Stomach smooth muscle (tissue), 2 donors: ENCODE measurements around the gene OSGEP.

Experiments
- H3K27ac ChIP-seq: one replicate; pipeline ENCODE4 v1.7.0; 2013; ENCODE audit warnings: mild to moderate bottlenecking, low read length, inconsistent platforms
- H3K27me3 ChIP-seq, 2 donors: one replicate each; pipeline ENCODE4 v1.7.0; 2013; ENCODE audit warnings: low read length in 2 of 2; ENCODE audit not compliant: insufficient read depth in 2 of 2, control insufficient read depth in 1 of 2
- H3K36me3 ChIP-seq, 2 donors: one replicate each; pipeline ENCODE4 v1.7.0; 2013; ENCODE audit warnings: low read length in 2 of 2; ENCODE audit not compliant: control insufficient read depth in 2 of 2, insufficient read depth in 2 of 2
- H3K4me1 ChIP-seq: one replicate; pipeline ENCODE4 v1.7.0; 2013; ENCODE audit warnings: low read length; ENCODE audit not compliant: control insufficient read depth, insufficient read depth
- H3K4me3 ChIP-seq, 2 donors: one replicate each; pipeline ENCODE4 v1.7.0; 2013; ENCODE audit warnings: low read length in 2 of 2
- H3K9ac ChIP-seq, 2 donors: one replicate each; pipeline ENCODE4 v1.7.0; 2013; ENCODE audit warnings: low read length in 2 of 2, mild to moderate bottlenecking in 1 of 2
- H3K9me3 ChIP-seq, 2 donors: one replicate each; pipeline ENCODE4 v1.7.0; 2013; ENCODE audit warnings: low read length in 2 of 2; ENCODE audit not compliant: control insufficient read depth in 2 of 2
- donor health status: healthy.
- donor health status: Pancreatic carcinoma.

OSGEP gene

GRCh38 chr14:20429801-20430669 lies 24.6 kb downstream of the OSGEP start:
- H3K27ac ChIP-seq: no peak overlapping the region

DNA sequence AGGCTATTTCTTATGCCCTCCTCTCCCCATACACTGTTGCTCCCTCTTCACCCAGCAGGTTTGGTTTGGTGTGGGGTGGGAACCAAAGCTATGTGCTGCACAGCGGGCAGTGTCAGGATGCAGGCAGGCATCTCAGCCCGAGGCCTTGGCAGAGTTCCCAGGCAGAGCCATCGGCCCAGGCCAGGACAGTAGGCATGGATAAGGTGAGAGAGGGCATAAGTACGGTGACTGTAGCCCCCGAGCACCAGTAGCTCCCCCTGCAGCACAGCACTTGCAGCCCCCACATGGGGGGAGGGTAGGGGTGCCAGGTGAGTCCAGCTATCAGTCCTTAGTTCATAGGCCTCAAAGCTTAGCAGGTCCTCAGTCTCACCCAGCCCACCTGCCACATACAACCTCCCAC lies 25.8 kb downstream of the OSGEP start:
- no peak overlapping the region for H3K4me3 ChIP-seq
- no peaks in the 10 kb centered on the region for H3K4me1 ChIP-seq
- H3K27me3 ChIP-seq: no peaks in the 10 kb centered on the region
- no peaks in the 10 kb centered on the region for H3K36me3 ChIP-seq
- no peak overlapping the region for H3K27ac ChIP-seq
- no peaks in the 10 kb centered on the region for H3K9me3 ChIP-seq
- no peak overlapping the region for H3K9ac ChIP-seq

More at GRCh38 chr14:20429801-20430669, 24.6 kb downstream of the OSGEP start:
- Histone ChIP-seq H3K9ac (no peak overlapping the region), H3K36me3 (no peaks in the 10 kb centered on the region), H3K27me3 (peaks cover 0 to 2% of the 10 kb centered on the region in 2 donors), H3K9me3 (no peaks in the 10 kb centered on the region), H3K4me1 (no peaks in the 10 kb centered on the region), H3K4me3 (no peak overlapping the region)

DNA sequence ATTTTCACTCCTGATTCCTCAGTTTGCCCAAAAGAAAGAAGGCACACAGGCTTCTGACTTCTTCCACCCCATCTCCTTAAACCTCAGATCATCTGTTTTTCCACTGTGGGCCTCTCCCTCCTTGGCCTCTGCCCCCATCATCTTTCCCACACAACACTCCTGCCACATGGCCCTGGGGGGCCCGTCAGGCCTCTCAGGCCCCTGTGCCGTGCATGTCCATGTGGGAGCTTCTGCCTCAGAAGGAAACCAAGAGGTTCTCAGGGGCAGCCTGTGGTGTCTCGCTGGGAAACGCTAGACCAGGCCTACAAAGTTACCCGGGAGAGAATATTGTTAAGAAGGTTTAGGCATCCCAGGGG lies 26.6 kb downstream of the OSGEP start:
- Histone ChIP-seq H3K4me3 (no peak overlapping the region), H3K9ac (no peak overlapping the region)

DNA sequence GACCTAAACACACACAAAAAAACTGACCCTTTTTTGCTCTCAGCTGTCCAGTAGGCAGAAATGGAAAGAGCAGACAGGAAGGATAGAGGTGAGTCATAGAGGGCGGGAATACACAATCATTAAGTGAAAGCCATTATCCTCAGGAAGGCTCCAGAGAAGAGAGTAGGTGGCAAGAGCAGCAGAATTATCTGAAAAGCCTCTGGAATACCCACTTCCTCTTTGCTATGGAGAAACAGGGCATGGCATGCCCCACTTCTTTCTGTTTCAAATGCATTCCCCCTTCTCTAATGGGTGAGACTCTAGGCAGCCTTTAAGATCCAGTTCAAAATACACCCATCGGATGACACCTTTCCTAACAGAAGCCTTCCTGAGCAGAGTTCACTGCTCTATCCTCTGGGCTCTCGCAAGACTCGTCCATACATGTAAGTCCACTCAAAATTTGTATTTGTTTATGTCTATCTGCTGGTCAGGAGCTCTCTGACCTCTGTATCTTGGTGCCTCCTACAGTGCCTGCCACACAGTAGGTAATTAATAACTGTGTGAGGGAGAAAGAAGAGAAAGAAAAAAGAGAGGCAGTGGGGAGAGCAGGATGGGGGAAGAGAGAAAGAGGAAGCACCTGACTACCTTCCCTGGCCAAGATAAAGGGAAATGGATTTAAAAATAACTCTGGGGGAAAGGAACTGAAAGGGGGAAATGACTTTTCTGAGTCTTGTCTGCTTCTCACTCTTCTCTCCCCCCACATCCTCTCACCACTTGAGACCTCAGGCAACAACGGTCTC lies 27.2 kb downstream of the OSGEP start:
- H3K27me3 ChIP-seq: no peaks in the 10 kb centered on the region
- no peaks in the 10 kb centered on the region for H3K9me3 ChIP-seq
- no peak overlapping the region for H3K9ac ChIP-seq
- H3K4me3 ChIP-seq: no peak overlapping the region
- no peak overlapping the region for H3K27ac ChIP-seq
- H3K36me3 ChIP-seq: no peaks in the 10 kb centered on the region
- no peaks in the 10 kb centered on the region for H3K4me1 ChIP-seq

More for the DNA sequence above, 26.6 kb downstream of the OSGEP start:
- H3K27ac ChIP-seq: no peak overlapping the region
- H3K27me3 ChIP-seq: no peaks in the 10 kb centered on the region
- no peaks in the 10 kb centered on the region for H3K9me3 ChIP-seq
- H3K36me3 ChIP-seq: no peaks in the 10 kb centered on the region
- H3K4me1 ChIP-seq: no peaks in the 10 kb centered on the region

GRCh38 chr14:20424851-20425250 lies 29.8 kb downstream of the OSGEP start:
- Histone ChIP-seq H3K4me1 (no peaks in the 10 kb centered on the region), H3K36me3 (no peaks in the 10 kb centered on the region), H3K27ac (no peak overlapping the region), H3K9me3 (no peaks in the 10 kb centered on the region), H3K4me3 (no peak overlapping the region), H3K27me3 (no peaks in the 10 kb centered on the region), H3K9ac (no peak overlapping the region)

GRCh38 chr14:20422886-20423285 lies 31.7 kb downstream of the OSGEP start:
- Histone ChIP-seq H3K4me1 (no peaks in the 10 kb centered on the region), H3K4me3 (no peak overlapping the region), H3K27ac (no peak overlapping the region), H3K9me3 (no peaks in the 10 kb centered on the region), H3K9ac (no peak overlapping the region), H3K36me3 (no peaks in the 10 kb centered on the region), H3K27me3 (no peaks in the 10 kb centered on the region)

DNA sequence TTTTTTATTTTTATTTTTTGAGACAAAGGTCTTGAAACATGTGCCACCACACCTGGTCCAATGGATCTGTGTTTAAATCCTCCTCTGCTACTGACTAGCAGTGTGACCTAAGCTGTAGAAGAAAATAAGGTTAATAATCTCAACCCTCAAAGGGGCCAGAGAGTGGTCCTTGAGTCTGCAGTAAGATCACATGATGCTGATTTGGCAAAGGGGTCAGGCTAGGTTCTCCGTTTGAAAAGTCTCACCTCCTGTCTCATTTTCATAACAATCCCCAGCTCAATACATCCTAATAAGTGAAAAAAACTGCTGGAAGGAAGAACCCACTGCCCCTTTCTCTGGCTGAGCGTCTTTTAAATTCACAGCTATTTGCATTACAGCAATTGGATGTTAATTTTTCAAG lies 33.3 kb downstream of the OSGEP start:
- Histone ChIP-seq H3K36me3 (no peaks in the 10 kb centered on the region), H3K27ac (no peak overlapping the region), H3K27me3 (no peaks in the 10 kb centered on the region), H3K4me1 (no peaks in the 10 kb centered on the region), H3K4me3 (no peak overlapping the region), H3K9me3 (no peaks in the 10 kb centered on the region), H3K9ac (no peak overlapping the region)

- H3K27me3 ChIP-seq: no peaks in the 10 kb centered on the region
- H3K4me1 ChIP-seq: peaks cover 3% of the 10 kb centered on the region
- no peaks in the 10 kb centered on the region for H3K9me3 ChIP-seq
- no peaks in the 10 kb centered on the region for H3K36me3 ChIP-seq
- H3K9ac ChIP-seq: no peak overlapping the region
- H3K27ac ChIP-seq: no peak overlapping the region
- H3K4me3 ChIP-seq: no peak overlapping the region
Measured at GRCh38 chr14:20419419-20419818, 35.2 kb downstream of the OSGEP start.

- no peaks in the 10 kb centered on the region for H3K9me3 ChIP-seq
- no peak overlapping the region for H3K4me3 ChIP-seq
- no peak overlapping the region for H3K27ac ChIP-seq
- H3K36me3 ChIP-seq: no peaks in the 10 kb centered on the region
- H3K4me1 ChIP-seq: peaks cover 10% of the 10 kb centered on the region
- no peak overlapping the region for H3K9ac ChIP-seq
- no peaks in the 10 kb centered on the region for H3K27me3 ChIP-seq
Measured at GRCh38 chr14:20418501-20418909, 36.1 kb downstream of the OSGEP start.

DNA sequence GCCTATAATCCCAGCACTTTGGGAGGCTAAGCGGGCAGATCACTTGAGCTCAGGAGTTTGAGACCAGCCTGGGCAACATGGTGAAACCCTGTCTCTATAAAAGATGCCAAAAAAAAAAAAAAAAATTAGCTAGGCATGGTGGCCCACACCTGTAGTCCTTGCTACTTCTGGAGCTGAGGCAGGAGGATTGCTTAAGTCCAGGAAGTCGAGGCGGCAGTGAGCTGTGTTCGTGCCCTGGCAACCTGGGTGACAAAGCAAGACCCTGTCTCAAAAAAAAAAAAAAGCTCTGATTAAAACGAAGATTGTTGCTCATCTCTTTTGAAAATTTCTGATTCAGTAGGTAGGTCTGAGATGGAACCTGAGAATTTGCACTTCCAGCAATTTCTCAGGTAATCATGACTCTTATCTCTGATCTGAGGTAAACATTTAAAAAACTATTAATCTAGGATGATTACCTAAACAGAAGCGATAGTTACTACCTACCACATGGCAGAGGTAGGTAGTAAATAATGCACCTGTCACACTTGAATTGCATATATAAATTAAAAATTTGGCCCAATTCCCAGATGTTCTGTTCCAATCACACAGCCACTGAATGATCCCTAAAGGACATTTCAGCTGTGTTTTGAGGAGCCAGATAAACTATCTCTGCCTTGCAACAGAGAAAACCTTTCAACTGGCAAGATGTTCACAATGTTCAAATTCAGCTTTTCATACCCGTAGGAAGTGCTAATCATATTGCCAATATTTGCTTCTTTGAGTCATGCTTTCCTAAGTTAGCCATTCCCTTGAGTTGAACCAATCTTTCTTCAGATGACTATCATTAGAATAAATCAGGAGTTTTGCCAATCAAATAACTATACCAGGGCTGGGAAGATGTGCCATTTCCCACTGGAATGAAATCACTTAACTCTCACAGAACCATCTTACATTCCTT lies 37.1 kb downstream of the OSGEP start:
- Histone ChIP-seq H3K27me3 (no peaks in the 10 kb centered on the region), H3K27ac (no peak overlapping the region), H3K9me3 (no peaks in the 10 kb centered on the region), H3K9ac (no peak overlapping the region), H3K4me3 (no peak overlapping the region), H3K4me1 (peaks cover 10% of the 10 kb centered on the region), H3K36me3 (no peaks in the 10 kb centered on the region)
